HG03439 (cell line): ENCODE results near the gene POLRMT.
"Not testable (repeated sequence)": the region's sequence is repeated elsewhere in the genome, so short reads cannot be mapped to it uniquely, and the experiment has no call there.

Experiments used
- ATAC-seq: cut with Tn5 transposase; IDR thresholded peaks from one replicate; pipeline ENCODE4 v1.9.1; 2021; ENCODE audit warnings: mild to moderate bottlenecking, moderate library complexity; ENCODE audit not compliant: unreplicated experiment

Gene POLRMT

GRCh38 chr19:613732-614567, 19.4 kb downstream of the POLRMT start:
- no peak for ATAC-seq

DNA sequence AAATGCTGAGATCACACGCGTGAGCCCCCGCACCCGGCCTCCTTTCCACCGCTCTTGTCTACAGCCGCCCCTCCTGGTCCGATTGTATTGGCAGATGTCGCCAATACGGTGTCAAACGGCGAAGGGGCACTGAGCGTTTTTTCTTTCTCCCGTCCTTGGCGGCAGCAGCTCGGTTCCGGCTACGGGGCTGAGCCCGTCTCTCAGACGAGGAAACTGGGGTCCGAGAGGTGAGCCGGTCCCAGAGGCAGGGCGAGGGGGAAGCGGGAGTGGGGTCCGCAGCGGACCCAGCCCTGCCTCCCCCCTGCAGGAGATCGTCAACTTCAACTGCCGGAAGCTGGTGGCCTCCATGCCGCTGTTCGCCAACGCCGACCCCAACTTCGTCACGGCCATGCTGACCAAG, 20.4 kb downstream of the POLRMT start:
- ATAC-seq, result no peak

DNA sequence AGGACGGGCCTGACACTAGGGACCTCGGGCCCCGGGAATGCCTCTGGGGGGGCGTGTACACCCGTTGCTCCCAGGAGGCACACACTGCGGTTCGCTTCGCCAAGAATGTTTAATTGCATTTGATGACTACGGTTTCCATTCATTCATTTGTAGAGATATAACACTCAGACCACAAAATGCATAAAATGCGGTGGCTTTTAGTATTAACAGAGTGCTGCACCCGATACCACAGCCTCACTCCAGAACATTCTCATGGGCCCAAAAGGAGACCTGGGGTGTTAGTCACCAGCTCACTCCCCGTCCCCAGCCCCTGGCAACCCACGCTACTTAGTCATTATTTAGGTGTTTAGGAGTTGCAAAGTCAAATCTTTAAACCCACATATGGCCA, 21.9 kb downstream of the POLRMT start:
- ATAC-seq, result no peak

DNA sequence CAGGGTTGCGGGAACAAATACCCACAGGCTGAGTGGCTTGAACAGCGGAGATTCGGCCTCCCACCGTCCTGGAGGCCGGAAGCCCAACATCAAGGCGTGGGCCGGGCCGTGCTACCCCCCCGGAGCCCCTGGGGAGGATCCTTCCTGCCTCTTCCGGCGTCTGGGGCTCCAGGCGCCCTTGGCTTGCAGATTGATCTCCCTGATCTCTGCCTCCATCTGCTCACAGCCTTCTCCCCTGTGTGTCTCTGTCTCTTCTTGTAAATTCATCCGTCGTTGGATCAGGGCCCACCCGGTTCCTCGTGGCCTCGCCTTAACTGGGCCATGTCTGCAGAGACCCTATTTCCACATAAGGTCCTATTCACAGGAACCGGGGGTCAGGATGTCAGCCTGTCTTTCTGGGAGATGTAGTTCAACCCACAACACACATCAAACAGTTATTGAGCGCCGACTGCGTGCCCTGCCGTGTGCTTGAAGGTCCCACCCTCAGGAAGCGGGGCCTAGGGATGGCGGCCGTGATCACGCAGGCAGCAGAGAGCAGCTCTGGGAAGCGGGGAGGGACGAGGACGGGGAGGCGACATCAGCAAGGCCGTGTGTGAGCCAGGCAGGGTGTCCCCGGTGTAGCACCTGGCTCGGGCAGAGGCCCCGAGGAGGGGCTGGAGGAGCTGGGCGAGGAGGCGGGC, 22.4 kb downstream of the POLRMT start:
- ATAC-seq, result no peak

GRCh38 chr19:610071-610800, 23.1 kb downstream of the POLRMT start:
- no peak for ATAC-seq

- ATAC-seq, result no peak
Measured at GRCh38 chr19:609004-609346, 24.4 kb downstream of the POLRMT start.

- ATAC-seq, result no peak
Measured at GRCh38 chr19:608155-609003, 25.0 kb downstream of the POLRMT start.

- no peak for ATAC-seq
Measured at GRCh38 chr19:607301-608154, 25.8 kb downstream of the POLRMT start.

GRCh38 chr19:605061-605971, 28.0 kb downstream of the POLRMT start:
- not testable (repeated sequence) for ATAC-seq

GRCh38 chr19:604355-604754, 29.0 kb downstream of the POLRMT start:
- no peak for ATAC-seq

DNA sequence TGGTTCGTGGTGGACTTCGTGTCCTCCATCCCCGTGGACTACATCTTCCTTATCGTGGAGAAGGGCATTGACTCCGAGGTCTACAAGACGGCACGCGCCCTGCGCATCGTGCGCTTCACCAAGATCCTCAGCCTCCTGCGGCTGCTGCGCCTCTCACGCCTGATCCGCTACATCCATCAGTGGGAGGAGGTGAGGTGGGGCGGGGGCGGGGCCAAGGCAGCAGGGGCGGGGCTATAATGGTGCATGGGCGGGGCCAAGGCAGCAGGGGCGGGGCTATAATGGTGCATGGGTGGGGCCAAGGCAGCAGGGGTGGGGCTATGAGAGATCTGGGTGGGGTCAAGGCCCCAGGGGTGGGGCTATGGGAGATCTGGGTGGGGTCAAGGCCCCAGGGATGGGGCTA, 29.6 kb downstream of the POLRMT start:
- ATAC-seq, result not testable (repeated sequence)

GRCh38 chr19:603302-603639, 30.1 kb downstream of the POLRMT start:
- not testable (repeated sequence) for ATAC-seq

DNA sequence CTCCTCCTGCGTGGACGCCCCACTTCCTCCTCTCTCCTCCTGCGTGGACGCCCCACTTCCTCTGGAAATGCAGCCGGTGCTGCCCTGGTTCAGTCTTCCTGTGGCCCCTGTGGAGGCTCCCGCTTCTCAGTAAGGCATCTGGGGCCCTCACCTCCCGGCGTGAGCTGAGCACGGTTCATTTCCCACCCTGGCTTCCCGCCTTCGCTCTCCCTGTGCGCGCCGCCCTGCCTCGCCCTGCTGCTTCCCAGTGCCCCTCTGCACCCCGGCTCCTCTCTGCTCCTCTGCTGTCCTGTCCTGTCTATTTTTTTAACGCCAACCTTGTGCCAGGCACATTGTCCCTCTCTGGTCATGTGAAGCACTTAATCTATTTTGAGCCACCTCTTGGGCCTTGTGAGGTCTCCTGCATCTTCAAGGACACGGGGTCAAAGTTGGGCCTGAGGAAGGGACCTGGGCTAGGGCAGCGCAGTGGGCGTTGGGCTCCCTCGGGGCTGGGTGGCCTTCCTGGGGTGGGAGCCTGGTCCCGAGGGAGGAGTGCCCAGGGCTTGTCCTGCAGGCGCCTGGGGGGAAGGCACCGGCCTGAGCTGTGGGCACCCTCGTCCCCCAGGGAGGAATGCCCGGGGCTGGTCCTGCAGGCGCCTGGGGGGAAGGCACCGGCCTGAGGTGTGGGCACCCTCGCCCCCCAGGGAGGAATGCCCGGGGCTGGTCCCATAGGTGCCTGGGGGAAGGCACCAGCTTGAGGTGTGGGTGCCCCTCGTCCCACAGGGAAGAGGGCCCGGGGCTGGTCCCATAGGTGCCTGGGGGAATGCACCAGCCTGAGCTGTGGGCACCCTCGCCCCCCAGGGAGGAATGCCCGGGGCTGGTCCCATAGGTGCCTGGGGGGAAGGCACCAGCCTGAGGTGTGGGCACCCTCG, 30.7 kb downstream of the POLRMT start:
- no peak for ATAC-seq

DNA sequence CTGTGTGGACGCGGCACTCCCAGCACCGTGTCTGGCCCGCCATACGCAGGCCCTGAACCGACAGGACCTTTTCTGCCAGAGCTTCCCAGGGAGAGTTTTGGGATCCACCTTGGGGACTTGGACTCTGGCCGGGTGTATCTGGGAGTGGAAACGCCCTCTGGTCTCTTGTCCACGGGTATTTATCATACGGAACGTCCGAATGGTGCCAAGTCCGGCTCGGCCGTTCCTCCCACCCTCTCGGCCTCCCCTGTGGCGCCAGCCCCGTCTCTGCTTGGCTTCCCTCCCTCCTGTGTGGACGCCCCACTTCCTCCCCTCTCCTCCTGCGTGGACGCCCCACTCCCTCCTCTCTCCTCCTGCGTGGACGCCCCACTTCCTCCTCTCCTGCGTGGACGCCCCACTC, 31.5 kb downstream of the POLRMT start:
- no peak for ATAC-seq

- no peak for ATAC-seq
Measured at GRCh38 chr19:601310-601709, 32.0 kb downstream of the POLRMT start.

DNA sequence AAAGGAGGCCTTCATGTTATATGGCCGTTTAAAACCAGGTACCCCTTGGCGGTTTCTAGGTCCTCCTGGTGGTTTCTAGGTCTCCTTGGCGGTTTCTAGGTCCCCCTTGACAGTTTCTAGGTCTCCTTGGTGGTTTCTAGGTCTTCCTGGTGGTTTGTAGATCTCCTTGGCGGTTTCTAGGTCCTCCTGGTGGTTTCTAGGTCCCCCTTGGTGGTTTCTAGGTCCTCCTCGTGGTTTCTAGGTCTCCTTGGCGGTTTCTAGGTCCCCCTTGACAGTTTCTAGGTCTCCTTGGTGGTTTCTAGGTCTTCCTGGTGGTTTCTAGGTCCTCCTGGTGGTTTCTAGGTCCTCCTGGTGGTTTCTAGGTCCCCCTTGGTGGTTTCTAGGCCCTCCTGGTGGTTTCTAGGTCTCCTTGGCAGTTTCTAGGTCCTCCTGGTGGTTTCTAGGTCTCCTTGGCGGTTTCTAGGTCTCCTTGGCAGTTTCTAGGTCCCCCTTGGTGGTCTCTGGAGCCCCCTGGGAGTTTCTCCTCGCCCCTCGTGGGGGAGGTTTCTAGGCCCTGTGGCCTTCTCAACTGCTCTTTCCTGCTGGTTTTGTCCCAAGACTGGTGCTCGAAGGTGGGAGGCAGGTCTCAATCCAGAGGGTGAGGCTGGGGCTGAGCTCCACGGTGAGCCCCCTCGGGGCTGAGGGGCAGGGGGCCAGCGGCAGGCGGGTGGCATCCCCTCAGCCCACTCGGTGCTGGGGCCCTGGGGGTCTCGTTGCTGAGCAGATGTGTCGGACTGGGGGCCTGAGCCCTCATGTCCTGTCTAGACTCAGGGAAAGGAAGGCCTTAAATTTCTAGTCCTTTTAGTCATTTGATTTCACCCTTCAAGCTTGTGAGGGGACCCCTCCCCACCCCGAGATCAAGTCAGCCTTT, 35.7 kb downstream of the POLRMT start:
- ATAC-seq, result no peak

- no peak for ATAC-seq
Measured at GRCh38 chr19:596263-596655, 37.1 kb downstream of the POLRMT start.
